Measurements from ENCODE around the gene SLCO3A1. TPM values are rescaled to one million over a fixed set of nuclear protein-coding genes. Genes with fewer than 3 reads are reported as not detected.

SLCO3A1 gene
- total RNA-seq, 1 experiment from 2014 or later: 37.8 TPM

DNA sequence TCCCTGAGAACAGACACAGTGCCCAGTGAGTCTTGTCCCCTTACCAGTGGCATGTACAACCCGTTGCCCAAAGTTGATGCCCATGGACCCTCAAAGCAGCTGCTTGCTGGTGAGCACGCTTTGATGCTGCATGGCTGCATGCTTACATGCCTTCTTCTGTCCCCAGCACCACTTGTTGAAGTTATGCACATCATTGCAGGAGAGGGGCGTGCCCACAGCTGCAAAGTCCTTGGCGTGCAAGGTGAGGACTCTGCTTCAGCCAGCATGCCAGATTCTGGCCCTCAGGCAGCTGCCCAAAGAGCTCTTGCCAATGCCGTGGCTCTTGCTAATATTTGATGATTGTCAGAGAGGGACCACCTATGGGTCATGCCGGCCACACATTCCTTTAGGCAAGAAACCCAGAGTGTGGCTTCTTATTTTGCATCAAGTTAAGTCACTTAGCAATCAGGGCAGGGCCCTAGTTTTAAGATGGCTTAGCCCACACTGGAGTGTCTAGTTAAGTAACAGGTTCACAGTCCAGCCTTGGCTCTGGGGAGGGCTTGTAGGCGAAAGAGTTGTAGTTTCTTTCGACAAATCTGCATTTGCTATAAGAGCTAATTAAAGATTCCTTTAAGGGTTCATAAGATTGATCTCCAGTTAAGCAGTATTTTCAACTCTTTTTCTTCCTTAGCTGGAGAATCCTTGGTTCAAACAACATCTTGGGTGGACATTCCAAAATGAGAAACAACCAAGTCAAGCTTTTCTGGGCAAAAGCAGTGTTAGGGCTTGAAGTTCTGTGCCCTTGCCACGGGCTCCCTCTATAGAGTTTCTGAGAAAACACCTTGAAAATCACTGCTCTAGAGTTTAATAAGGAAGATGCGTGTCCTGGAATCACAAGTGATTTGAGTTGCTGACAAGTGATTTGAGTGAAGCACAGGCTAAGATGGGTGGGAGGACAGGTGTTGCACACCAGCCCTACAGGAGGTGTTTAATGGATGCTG, 128.6 kb downstream of the SLCO3A1 start:
- H3F3A ChIP-seq (ENCODE audit: insufficient read depth, low read depth): no peaks in the 10 kb centered on the region
- no peak overlapping the region for H3K27ac ChIP-seq
- no peak overlapping the region for H2AFZ ChIP-seq
- no peaks in the 10 kb centered on the region for H4K20me1 ChIP-seq (ENCODE audit: insufficient read depth)
- POLR2A ChIA-PET (ENCODE audit: unreplicated experiment): no interaction called here
- H3K9me3 ChIP-seq (ENCODE audit: insufficient read depth, low read depth): no peaks in the 10 kb centered on the region
- H3K9me2 ChIP-seq (ENCODE audit: insufficient read depth): no peaks in the 10 kb centered on the region
- peaks cover 57% of the 10 kb centered on the region for H3K79me2 ChIP-seq (ENCODE audit: low read depth)
- intact Hi-C loops (cut with micrococcal nuclease; ENCODE audit: unreplicated experiment): no loop called here
- H3K4me2 ChIP-seq: no peak overlapping the region
- H3K4me3 ChIP-seq: no peak overlapping the region
- DNase-seq: no peak
- CTCF ChIA-PET: no interaction called here
- TF ChIP-seq CTCF (conservative IDR thresholded peaks at IDR 0.05): no peak
- no peak for TF ChIP-seq EZH2 (IDR thresholded peaks at IDR 0.05; ENCODE audit: low read depth)
- BruUV-seq (replicated peaks): no TSS peak
- H3K27me3 ChIP-seq (ENCODE audit: insufficient read depth, low read depth): no peaks in the 10 kb centered on the region
- 0 out of 2 replicates have a peak, but pooled peaks cover 4% of the 10 kb centered on the region for H3K4me1 ChIP-seq (replicated peaks; ENCODE audit: insufficient read depth)
- no peaks in the 10 kb centered on the region for H3K36me3 ChIP-seq (ENCODE audit: low read depth)

DNA sequence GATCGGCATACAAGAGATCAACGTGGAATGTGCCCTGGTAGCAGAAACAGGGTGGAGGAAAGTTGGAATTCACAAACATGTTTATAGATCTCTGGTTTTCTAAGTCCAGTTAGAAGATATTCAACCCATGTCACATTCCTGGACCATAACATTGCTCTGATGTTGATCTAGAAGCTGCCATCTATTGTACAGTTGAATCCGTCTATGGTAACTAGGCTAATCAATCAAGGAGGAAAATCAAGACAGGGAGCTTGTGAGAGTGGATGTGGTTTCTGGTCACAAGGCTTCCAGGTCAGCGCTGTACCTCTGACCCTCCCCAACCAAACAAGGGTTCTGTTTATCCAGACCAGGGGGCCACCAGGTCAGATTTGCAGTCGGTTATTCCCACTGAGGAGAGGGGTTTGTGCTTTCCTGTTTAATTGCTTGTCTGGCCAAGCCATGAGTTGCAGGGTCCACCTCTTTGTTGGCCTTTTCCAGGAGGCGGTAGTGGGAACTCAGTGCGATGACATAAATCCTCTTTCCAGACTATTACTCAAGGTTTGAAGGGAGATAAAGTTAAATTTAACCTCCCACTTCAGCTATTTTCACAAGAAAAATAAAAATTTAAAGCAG, 130.3 kb downstream of the SLCO3A1 start:
- Histone ChIP-seq H3K4me3 (no peak overlapping the region), H3K9me2 (ENCODE audit: insufficient read depth) (no peaks in the 10 kb centered on the region), H3K27me3 (ENCODE audit: insufficient read depth, low read depth) (no peaks in the 10 kb centered on the region), H3F3A (ENCODE audit: insufficient read depth, low read depth) (no peaks in the 10 kb centered on the region), H3K79me2 (ENCODE audit: low read depth) (peaks cover 50% of the 10 kb centered on the region), H3K4me1 (replicated peaks; ENCODE audit: insufficient read depth) (no peaks in the 10 kb centered on the region), H3K4me2 (no peak overlapping the region), H3K9me3 (ENCODE audit: insufficient read depth, low read depth) (no peaks in the 10 kb centered on the region), H2AFZ (no peak overlapping the region), H3K36me3 (ENCODE audit: low read depth) (no peaks in the 10 kb centered on the region), H3K27ac (no peak overlapping the region), H4K20me1 (ENCODE audit: insufficient read depth) (no peaks in the 10 kb centered on the region)
- no TSS peak for BruUV-seq (replicated peaks)
- intact Hi-C loops (cut with micrococcal nuclease; ENCODE audit: unreplicated experiment): no loop called here
- TF ChIP-seq CTCF (conservative IDR thresholded peaks at IDR 0.05): no peak
- no peak for TF ChIP-seq EZH2 (IDR thresholded peaks at IDR 0.05; ENCODE audit: low read depth)
- ChIA-PET CTCF (no interaction called here), POLR2A (ENCODE audit: unreplicated experiment) (no interaction called here)
- DNase-seq: no peak

- H3F3A ChIP-seq (ENCODE audit: insufficient read depth, low read depth): no peaks in the 10 kb centered on the region
- H3K9me3 ChIP-seq (ENCODE audit: insufficient read depth, low read depth): no peaks in the 10 kb centered on the region
- no TSS peak for BruUV-seq (replicated peaks)
- no peak overlapping the region for H3K4me2 ChIP-seq
- ChIA-PET CTCF (no interaction called here), POLR2A (ENCODE audit: unreplicated experiment) (no interaction called here)
- no peaks in the 10 kb centered on the region for H3K4me1 ChIP-seq (replicated peaks; ENCODE audit: insufficient read depth)
- H2AFZ ChIP-seq: no peak overlapping the region
- no peaks in the 10 kb centered on the region for H4K20me1 ChIP-seq (ENCODE audit: insufficient read depth)
- peaks cover 39% of the 10 kb centered on the region for H3K79me2 ChIP-seq (ENCODE audit: low read depth)
- no peak overlapping the region for H3K4me3 ChIP-seq
- DNase-seq: no peak
- intact Hi-C loops (cut with micrococcal nuclease; ENCODE audit: unreplicated experiment): no loop called here
- no peak overlapping the region for H3K27ac ChIP-seq
- TF ChIP-seq CTCF (conservative IDR thresholded peaks at IDR 0.05) (no peak), EZH2 (IDR thresholded peaks at IDR 0.05; ENCODE audit: low read depth) (no peak)
- no peaks in the 10 kb centered on the region for H3K27me3 ChIP-seq (ENCODE audit: insufficient read depth, low read depth)
- no peaks in the 10 kb centered on the region for H3K9me2 ChIP-seq (ENCODE audit: insufficient read depth)
- H3K36me3 ChIP-seq (ENCODE audit: low read depth): no peaks in the 10 kb centered on the region
Observed at GRCh38 chr15:91985297-91985696, 131.8 kb downstream of the SLCO3A1 start.

Data from PC-9 (cell line).